ENCODE measurements around the gene C2CD4C.

GRCh38 chr19:455031-455705 lies 46.2 kb upstream of the C2CD4C start:
- TF ChIP-seq POLR2A (IDR thresholded peaks at IDR 0.05), result no peak
- TF ChIP-seq CTCF (IDR thresholded peaks at IDR 0.05), result no peak
